Measurements from ENCODE around the gene RNF41.

DNA sequence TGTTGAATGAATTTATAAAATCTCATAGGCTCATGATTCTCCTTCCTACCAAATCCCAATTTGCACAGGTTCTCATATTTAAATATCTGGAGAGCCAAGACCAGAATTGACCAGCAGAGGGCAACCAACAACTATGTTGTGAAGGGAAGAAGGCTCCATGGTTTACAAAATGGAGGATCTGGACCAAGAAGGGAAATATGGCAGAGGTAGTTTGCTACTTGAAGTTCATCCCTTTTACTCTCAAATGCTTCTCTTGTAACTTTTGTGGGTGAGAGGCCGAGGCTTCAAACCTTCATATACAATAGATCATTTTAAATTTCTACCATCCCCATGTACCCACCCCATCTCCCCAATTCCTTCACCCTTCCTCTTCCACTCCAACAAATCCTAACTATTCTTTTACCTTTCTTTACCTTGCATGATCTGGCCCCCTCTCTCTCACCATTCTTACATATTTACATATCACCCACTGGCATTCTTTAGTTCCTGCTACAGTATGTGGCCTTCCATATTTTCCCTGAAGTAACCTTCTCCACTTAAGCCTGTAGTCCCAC lies 28.6 kb downstream of the RNF41 start:
- no peak for TF ChIP-seq EZH2 (optimal IDR thresholded peaks at IDR 0.05; ENCODE audit: low read depth, low read length)
- TF ChIP-seq, protein P1, sequence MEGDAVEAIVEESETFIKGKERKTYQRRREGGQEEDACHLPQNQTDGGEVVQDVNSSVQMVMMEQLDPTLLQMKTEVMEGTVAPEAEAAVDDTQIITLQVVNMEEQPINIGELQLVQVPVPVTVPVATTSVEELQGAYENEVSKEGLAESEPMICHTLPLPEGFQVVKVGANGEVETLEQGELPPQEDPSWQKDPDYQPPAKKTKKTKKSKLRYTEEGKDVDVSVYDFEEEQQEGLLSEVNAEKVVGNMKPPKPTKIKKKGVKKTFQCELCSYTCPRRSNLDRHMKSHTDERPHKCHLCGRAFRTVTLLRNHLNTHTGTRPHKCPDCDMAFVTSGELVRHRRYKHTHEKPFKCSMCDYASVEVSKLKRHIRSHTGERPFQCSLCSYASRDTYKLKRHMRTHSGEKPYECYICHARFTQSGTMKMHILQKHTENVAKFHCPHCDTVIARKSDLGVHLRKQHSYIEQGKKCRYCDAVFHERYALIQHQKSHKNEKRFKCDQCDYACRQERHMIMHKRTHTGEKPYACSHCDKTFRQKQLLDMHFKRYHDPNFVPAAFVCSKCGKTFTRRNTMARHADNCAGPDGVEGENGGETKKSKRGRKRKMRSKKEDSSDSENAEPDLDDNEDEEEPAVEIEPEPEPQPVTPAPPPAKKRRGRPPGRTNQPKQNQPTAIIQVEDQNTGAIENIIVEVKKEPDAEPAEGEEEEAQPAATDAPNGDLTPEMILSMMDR (IDR thresholded peaks at IDR 0.05; ENCODE audit: low read length) = peak; percentile 84
- no peak for TF ChIP-seq EZH2phosphoT487 (IDR thresholded peaks at IDR 0.05; ENCODE audit: low read length)
